ENCODE results near the gene SMIM24. TPM values are rescaled to one million over a fixed set of nuclear protein-coding genes. Genes with fewer than 3 reads are reported as not detected.

Gene SMIM24
- polyA plus RNA-seq, 1 experiment = 0.12 TPM

GRCh38 chr19:3478409-3479176 lies 1.7 kb downstream of the SMIM24 start:
- ChIA-PET CTCF (interaction anchor here (0.6 to 3.3 kb wide), 4 partner anchors 14 to 174 kb away, joined by 3 to 14 read pairs (median 4); no protein-coding TSS in a partner anchor), POLR2A (no interaction called here)
- no peak for TF ChIP-seq CTCF (IDR thresholded peaks at IDR 0.05; ENCODE audit: insufficient read depth, low read depth, low read length)
- Histone ChIP-seq H3K27me3 (ENCODE audit: control insufficient read depth, insufficient read depth, low read length) (peaks cover 14% of the 10 kb centered on the region), H3K4me3 (ENCODE audit: low read depth, low read length) (no peak overlapping the region), H3K36me3 (ENCODE audit: control insufficient read depth, insufficient read depth, low read length) (no peaks in the 10 kb centered on the region)
- DNase-seq (ENCODE audit: low read depth) = no peak

GRCh38 chr19:3477951-3478350 lies 2.4 kb downstream of the SMIM24 start:
- DNase-seq (ENCODE audit: low read depth) = no peak
- peaks cover 14% of the 10 kb centered on the region for H3K27me3 ChIP-seq (ENCODE audit: control insufficient read depth, insufficient read depth, low read length)
- no peak for TF ChIP-seq CTCF (IDR thresholded peaks at IDR 0.05; ENCODE audit: insufficient read depth, low read depth, low read length)
- POLR2A ChIA-PET = no interaction called here
- H3K4me3 ChIP-seq (ENCODE audit: low read depth, low read length) = no peak overlapping the region
- H3K36me3 ChIP-seq (ENCODE audit: control insufficient read depth, insufficient read depth, low read length) = no peaks in the 10 kb centered on the region
- CTCF ChIA-PET = no interaction called here

- DNase-seq (ENCODE audit: low read depth) = no peak
- POLR2A ChIA-PET = no interaction called here
- Histone ChIP-seq H3K4me3 (ENCODE audit: low read depth, low read length) (no peak overlapping the region), H3K27me3 (ENCODE audit: control insufficient read depth, insufficient read depth, low read length) (peaks cover 13% of the 10 kb centered on the region), H3K36me3 (ENCODE audit: control insufficient read depth, insufficient read depth, low read length) (no peaks in the 10 kb centered on the region)
- CTCF ChIA-PET = no interaction called here
- no peak for TF ChIP-seq CTCF (IDR thresholded peaks at IDR 0.05; ENCODE audit: insufficient read depth, low read depth, low read length)
Observed at GRCh38 chr19:3477506-3477905, 2.8 kb downstream of the SMIM24 start.

- TF ChIP-seq CTCF (IDR thresholded peaks at IDR 0.05; ENCODE audit: insufficient read depth, low read depth, low read length) = no peak
- CTCF ChIA-PET = no interaction called here
- POLR2A ChIA-PET = no interaction called here
- H3K36me3 ChIP-seq (ENCODE audit: control insufficient read depth, insufficient read depth, low read length) = no peaks in the 10 kb centered on the region
- peaks cover 7% of the 10 kb centered on the region; the same call in 1 of the 2 replicates for H3K27me3 ChIP-seq (ENCODE audit: control insufficient read depth, insufficient read depth, low read length)
- H3K4me3 ChIP-seq (ENCODE audit: low read depth, low read length) = no peak overlapping the region
- DNase-seq (ENCODE audit: low read depth) = no peak
Observed at GRCh38 chr19:3476830-3477229, 3.5 kb downstream of the SMIM24 start.

- 0 out of 2 replicates have a peak, but pooled peaks cover 1% of the 10 kb centered on the region for H3K27me3 ChIP-seq (ENCODE audit: control insufficient read depth, insufficient read depth, low read length)
- TF ChIP-seq CTCF (IDR thresholded peaks at IDR 0.05; ENCODE audit: insufficient read depth, low read depth, low read length) = no peak
- DNase-seq (ENCODE audit: low read depth) = no peak
- H3K36me3 ChIP-seq (ENCODE audit: control insufficient read depth, insufficient read depth, low read length) = no peaks in the 10 kb centered on the region
- ChIA-PET CTCF (no interaction called here), POLR2A (no interaction called here)
- no peak overlapping the region for H3K4me3 ChIP-seq (ENCODE audit: low read depth, low read length)
Observed at GRCh38 chr19:3475449-3475848, 4.9 kb downstream of the SMIM24 start.
